OCI-LY7 (cell line): Measurements from ENCODE around the gene CDRT15. TPM values are rescaled to one million over a fixed set of nuclear protein-coding genes. Genes with fewer than 3 reads are reported as not detected.

Experiments used
- BruUV-seq: library from RNA; stranded (reverse); fragments of 400-500 nt; replicated peaks from 2 replicates; lab custom pipeline; 2021; lab: Mats Ljungman, UMichigan
- CTCF ChIA-PET: fragments of 300-600 bp; sonication (Branson Sonifier 250); formaldehyde crosslinking; loops from one replicate; lab custom pipeline; 2022; ENCODE audit warnings: antibody characterized with exemption; ENCODE audit not compliant: unreplicated experiment; lab: Charles Lee
- POLR2A ChIA-PET: fragments of 300-600 bp; sonication (Branson Sonifier 250); formaldehyde crosslinking; loops from one replicate; lab custom pipeline; 2022; ENCODE audit warnings: antibody characterized with exemption; lab: Charles Lee
- DNase-seq: peaks from one replicate; pipeline ENCODE4 v3.0.0-alpha.2; 2015; ENCODE audit warnings: low spot score
- H2AFZ ChIP-seq: fragments of 200-600 bp; sonication (generic), shearing (Covaris generic); 2 replicates; pipeline ENCODE4 v1.6.1; 2014; ENCODE audit warnings: mild to moderate bottlenecking, antibody characterized with exemption, low read length, moderate library complexity
- H3K27ac ChIP-seq: fragments of 200-600 bp; sonication (generic); 2 replicates; pipeline ENCODE4 v1.5.1; 2014; ENCODE audit warnings: mixed run types, low read depth, mild to moderate bottlenecking, moderate library complexity, low read length, inconsistent platforms; ENCODE audit not compliant: poor library complexity, severe bottlenecking
- H3K36me3 ChIP-seq: fragments of 200-600 bp; sonication (generic); 2 replicates; pipeline ENCODE4 v1.6.1; 2014; ENCODE audit warnings: mild to moderate bottlenecking, antibody characterized with exemption, low read length, moderate library complexity, mixed read lengths; ENCODE audit not compliant: insufficient read depth
- H3K4me1 ChIP-seq: fragments of 200-600 bp; sonication (generic); 2 replicates; pipeline ENCODE4 v1.5.1; 2014; ENCODE audit warnings: mild to moderate bottlenecking, low read length; ENCODE audit not compliant: insufficient read depth, poor library complexity, severe bottlenecking
- H3K4me2 ChIP-seq: fragments of 200-600 bp; sonication (generic); 2 replicates; pipeline ENCODE4 v1.6.1; 2014; ENCODE audit warnings: mild to moderate bottlenecking, low read length
- H3K4me3 ChIP-seq: fragments of 200-600 bp; sonication (generic); 2 replicates; pipeline ENCODE4 v1.5.1; 2014; ENCODE audit warnings: mild to moderate bottlenecking, low read depth, low read length; ENCODE audit not compliant: poor library complexity, severe bottlenecking
- H3K79me2 ChIP-seq: fragments of 200-600 bp; sonication (generic); 2 replicates; pipeline ENCODE4 v1.6.1; 2016; ENCODE audit warnings: low read depth, mild to moderate bottlenecking, low read length, moderate library complexity, mixed read lengths; ENCODE audit not compliant: insufficient read depth
- H3K9me2 ChIP-seq: fragments of 200-600 bp; sonication (generic); 2 replicates; pipeline ENCODE4 v1.6.1; 2016; ENCODE audit warnings: mild to moderate bottlenecking, low read length, mixed read lengths; ENCODE audit not compliant: insufficient read depth
- H3K9me3 ChIP-seq: fragments of 200-600 bp; sonication (generic); 2 replicates; pipeline ENCODE4 v1.6.1; 2014; ENCODE audit warnings: mild to moderate bottlenecking, mixed run types, low read length, mixed read lengths
- H4K20me1 ChIP-seq: fragments of 200-600 bp; sonication (generic); 2 replicates; pipeline ENCODE4 v1.6.1; 2014; ENCODE audit warnings: mild to moderate bottlenecking, antibody characterized with exemption, low read length, moderate library complexity, mixed read lengths; ENCODE audit not compliant: insufficient read depth
- CTCF ChIP-seq: fragments of 200-600 bp; sonication (generic); conservative IDR thresholded peaks from 2 replicates; pipeline ENCODE4 v1.5.1; 2014; ENCODE audit warnings: mild to moderate bottlenecking, antibody characterized with exemption, low read length, moderate library complexity, mixed read lengths
- EZH2phosphoT487 ChIP-seq: fragments of 200-600 bp; sonication (generic); IDR thresholded peaks from 2 replicates; pipeline ENCODE4 v1.6.1; 2018; ENCODE audit warnings: low read depth, borderline replicate concordance, mild to moderate bottlenecking, mixed run types, antibody characterized with exemption, low read length, moderate library complexity, mixed read lengths
- intact Hi-C: fragments of 100-400 bp; cut with micrococcal nuclease; formaldehyde crosslinking; loops from one replicate; pipeline ENCODE4 v1.10.0; 2022; ENCODE audit not compliant: unreplicated experiment
- total RNA-seq, 2 experiments: library from RNA; depleted of rRNA in 1 of 2; stranded (reverse); fragments of >200 nt in 1 of 2; shearing (Covaris generic) in 1 of 2; gene quantifications; 2 replicates each; pipeline ENCODE4 v1.2.3, GENCODE V29; 2014 to 2022

Gene CDRT15
- total RNA-seq, 2 experiments from 2014 or later, result not detected

GRCh38 chr17:14207791-14208190 lies 28.9 kb downstream of the CDRT15 start:
- intact Hi-C loops, result no loop called here
- no peaks in the 10 kb centered on the region; the same call in 1 of the 2 replicates for H4K20me1 ChIP-seq
- CTCF ChIA-PET, result no interaction called here
- BruUV-seq, result no TSS peak
- H3K79me2 ChIP-seq, result no peaks in the 10 kb centered on the region
- POLR2A ChIA-PET, result no interaction called here
- TF ChIP-seq EZH2phosphoT487 (no peak), CTCF (no peak)
- no peak for DNase-seq
- H3K9me2 ChIP-seq, result no peaks in the 10 kb centered on the region
- H3K4me2 ChIP-seq, result no peak overlapping the region
- H3K27ac ChIP-seq, result no peak overlapping the region
- H3K4me1 ChIP-seq, result no peaks in the 10 kb centered on the region
- peaks cover 47% of the 10 kb centered on the region for H3K36me3 ChIP-seq
- no peaks in the 10 kb centered on the region for H3K9me3 ChIP-seq
- H3K4me3 ChIP-seq, result no peak overlapping the region
- H2AFZ ChIP-seq, result no peak overlapping the region

- Histone ChIP-seq H3K9me3 (no peaks in the 10 kb centered on the region), H2AFZ (no peak overlapping the region), H3K36me3 (peaks cover 40% of the 10 kb centered on the region), H3K4me1 (no peaks in the 10 kb centered on the region), H3K79me2 (no peaks in the 10 kb centered on the region), H3K4me3 (no peak overlapping the region), H3K27ac (no peak overlapping the region), H3K4me2 (no peak overlapping the region), H4K20me1 (no peaks in the 10 kb centered on the region; the same call in 1 of the 2 replicates), H3K9me2 (no peaks in the 10 kb centered on the region)
- TF ChIP-seq EZH2phosphoT487 (no peak), CTCF (no peak)
- ChIA-PET POLR2A (no interaction called here), CTCF (no interaction called here)
- BruUV-seq, result no TSS peak
- intact Hi-C loops, result no loop called here
- DNase-seq, result no peak
These were observed 29.8 kb downstream of the CDRT15 start for GRCh38 chr17:14206891-14207290.

GRCh38 chr17:14205992-14206461 lies 30.6 kb downstream of the CDRT15 start:
- Histone ChIP-seq H3K36me3 (peaks cover 31% of the 10 kb centered on the region), H3K4me1 (no peaks in the 10 kb centered on the region), H3K4me2 (no peak overlapping the region), H3K9me2 (no peaks in the 10 kb centered on the region), H3K79me2 (no peaks in the 10 kb centered on the region), H3K4me3 (no peak overlapping the region), H4K20me1 (no peaks in the 10 kb centered on the region; the same call in 1 of the 2 replicates), H2AFZ (no peak overlapping the region), H3K27ac (no peak overlapping the region), H3K9me3 (no peaks in the 10 kb centered on the region)
- ChIA-PET CTCF (no interaction called here), POLR2A (no interaction called here)
- TF ChIP-seq CTCF, result no peak
- no peak for TF ChIP-seq EZH2phosphoT487
- intact Hi-C loops, result no loop called here
- no TSS peak for BruUV-seq
- DNase-seq, result no peak
